ENCODE results near the gene KLHL29.

DNA sequence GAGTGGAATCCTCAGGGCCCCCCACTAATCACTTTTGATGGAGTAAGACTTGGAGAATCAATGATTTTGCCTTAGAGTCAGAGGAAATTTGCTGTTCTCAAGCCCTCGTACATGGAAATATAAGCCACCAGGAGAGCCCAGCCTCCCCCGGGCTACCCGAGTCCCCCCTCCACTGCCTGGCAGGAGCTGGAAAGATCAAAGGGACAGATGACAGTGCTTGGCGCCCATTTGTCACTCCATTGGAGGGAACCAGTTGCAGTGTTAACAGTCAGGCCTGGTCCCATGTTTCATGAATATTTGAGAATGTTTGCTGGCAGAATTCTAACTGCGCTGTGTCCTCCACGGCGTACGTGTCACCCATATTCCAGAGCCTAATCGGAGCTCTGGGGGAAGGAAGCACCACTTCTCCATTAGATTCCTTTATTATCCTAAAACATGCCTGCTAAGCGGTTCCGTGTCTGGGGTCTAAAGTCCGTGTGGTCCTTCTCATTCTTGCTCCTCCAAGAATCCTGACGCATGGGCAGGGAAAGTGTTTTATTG lies 202.4 kb downstream of the KLHL29 start:
- TF ChIP-seq EZH2 (IDR thresholded peaks at IDR 0.05; ENCODE audit: borderline replicate concordance, low read depth, low read length, severe bottlenecking) (no peak), POLR2A (IDR thresholded peaks at IDR 0.05; ENCODE audit: low read depth, low read length) (no peak), POLR2AphosphoS5 (IDR thresholded peaks at IDR 0.05; ENCODE audit: insufficient read depth, low read depth, low read length) (no peak)
- TF ChIP-seq, protein P1, sequence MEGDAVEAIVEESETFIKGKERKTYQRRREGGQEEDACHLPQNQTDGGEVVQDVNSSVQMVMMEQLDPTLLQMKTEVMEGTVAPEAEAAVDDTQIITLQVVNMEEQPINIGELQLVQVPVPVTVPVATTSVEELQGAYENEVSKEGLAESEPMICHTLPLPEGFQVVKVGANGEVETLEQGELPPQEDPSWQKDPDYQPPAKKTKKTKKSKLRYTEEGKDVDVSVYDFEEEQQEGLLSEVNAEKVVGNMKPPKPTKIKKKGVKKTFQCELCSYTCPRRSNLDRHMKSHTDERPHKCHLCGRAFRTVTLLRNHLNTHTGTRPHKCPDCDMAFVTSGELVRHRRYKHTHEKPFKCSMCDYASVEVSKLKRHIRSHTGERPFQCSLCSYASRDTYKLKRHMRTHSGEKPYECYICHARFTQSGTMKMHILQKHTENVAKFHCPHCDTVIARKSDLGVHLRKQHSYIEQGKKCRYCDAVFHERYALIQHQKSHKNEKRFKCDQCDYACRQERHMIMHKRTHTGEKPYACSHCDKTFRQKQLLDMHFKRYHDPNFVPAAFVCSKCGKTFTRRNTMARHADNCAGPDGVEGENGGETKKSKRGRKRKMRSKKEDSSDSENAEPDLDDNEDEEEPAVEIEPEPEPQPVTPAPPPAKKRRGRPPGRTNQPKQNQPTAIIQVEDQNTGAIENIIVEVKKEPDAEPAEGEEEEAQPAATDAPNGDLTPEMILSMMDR (IDR thresholded peaks at IDR 0.05; ENCODE audit: extremely low read depth in 1 of 2, insufficient read depth in 1 of 2, low read depth in 1 of 2, low read length in 2 of 2), result no peak

Measured in endothelial cell of umbilical vein (primary cell).